Testis (tissue), 2 donors: ENCODE results near the gene ANTXR1.

Source experiments
- POLR2A ChIP-seq: fragments of 450-650 bp; IDR thresholded peaks from one replicate; pipeline ENCODE4 v1.6.1; 2017; ENCODE audit warnings: antibody characterized with exemption, mild to moderate bottlenecking, moderate library complexity
- TF ChIP-seq, protein P1 (sequence below), 3 experiments: fragments of 450-650 bp in 2 of 3; fragments of 200-600 bp in 1 of 3; sonication (generic) in 1 of 3; IDR thresholded peaks; one replicate each; pipeline ENCODE4 v1.5.1; 2016 to 2019; ENCODE audit warnings: antibody characterized with exemption in 3 of 3, mild to moderate bottlenecking in 2 of 3, moderate library complexity in 1 of 3

DNA sequence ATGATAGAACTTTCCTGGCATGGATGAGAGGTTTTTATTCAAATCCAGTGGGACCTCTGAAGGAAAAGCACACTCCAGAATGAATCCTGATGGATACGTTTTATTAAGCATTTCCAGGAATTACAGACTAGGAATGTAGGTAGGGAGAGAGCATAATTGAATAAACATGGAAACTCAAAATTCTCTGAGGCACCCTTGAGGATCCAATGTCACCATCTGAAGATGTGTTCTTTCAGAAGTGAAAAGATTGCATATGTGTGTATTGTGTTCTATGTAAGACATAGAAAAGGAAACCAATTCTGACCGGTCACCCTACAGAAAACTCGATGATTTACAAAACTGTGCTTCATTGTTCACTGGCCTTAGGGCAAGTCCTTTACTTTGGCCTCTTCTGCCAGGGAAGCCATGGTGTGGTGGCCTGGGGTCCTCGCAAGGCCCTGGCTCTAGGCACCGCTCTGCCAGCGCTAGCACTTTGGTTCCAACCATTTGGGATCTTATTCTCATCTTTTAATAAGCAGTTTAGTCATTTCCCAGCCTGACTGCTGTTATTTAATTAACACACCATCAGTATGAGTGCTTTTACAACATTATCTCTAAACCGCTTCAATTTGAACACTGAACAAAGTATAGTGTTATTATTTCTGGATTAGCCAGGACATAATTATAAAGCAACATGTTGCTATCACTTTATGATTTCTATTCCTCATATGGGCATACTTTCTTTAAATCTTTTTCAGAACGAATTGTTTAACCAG is 43.1 kb upstream of the ANTXR1 start:
- TF ChIP-seq, protein P1, sequence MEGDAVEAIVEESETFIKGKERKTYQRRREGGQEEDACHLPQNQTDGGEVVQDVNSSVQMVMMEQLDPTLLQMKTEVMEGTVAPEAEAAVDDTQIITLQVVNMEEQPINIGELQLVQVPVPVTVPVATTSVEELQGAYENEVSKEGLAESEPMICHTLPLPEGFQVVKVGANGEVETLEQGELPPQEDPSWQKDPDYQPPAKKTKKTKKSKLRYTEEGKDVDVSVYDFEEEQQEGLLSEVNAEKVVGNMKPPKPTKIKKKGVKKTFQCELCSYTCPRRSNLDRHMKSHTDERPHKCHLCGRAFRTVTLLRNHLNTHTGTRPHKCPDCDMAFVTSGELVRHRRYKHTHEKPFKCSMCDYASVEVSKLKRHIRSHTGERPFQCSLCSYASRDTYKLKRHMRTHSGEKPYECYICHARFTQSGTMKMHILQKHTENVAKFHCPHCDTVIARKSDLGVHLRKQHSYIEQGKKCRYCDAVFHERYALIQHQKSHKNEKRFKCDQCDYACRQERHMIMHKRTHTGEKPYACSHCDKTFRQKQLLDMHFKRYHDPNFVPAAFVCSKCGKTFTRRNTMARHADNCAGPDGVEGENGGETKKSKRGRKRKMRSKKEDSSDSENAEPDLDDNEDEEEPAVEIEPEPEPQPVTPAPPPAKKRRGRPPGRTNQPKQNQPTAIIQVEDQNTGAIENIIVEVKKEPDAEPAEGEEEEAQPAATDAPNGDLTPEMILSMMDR (IDR thresholded peaks at IDR 0.05): no peak
- no peak for TF ChIP-seq POLR2A
